PC-9 (cell line): ENCODE measurements around the gene CPN2. TPM values are rescaled to one million over a fixed set of nuclear protein-coding genes. Genes with fewer than 3 reads are reported as not detected.
A peak's percentile ranks its signal among the peaks of the same experiment; 100 is the strongest.

Experiments used
- BruUV-seq: library from RNA; stranded (reverse); fragments of 400-500 nt; replicated peaks from 2 replicates; lab custom pipeline; 2021; lab: Mats Ljungman, UMichigan
- CTCF ChIA-PET: fragments of 300-600 bp; sonication (Branson Sonifier 250); formaldehyde crosslinking; loops from one replicate; lab custom pipeline; 2022; ENCODE audit warnings: antibody characterized with exemption; lab: Charles Lee
- POLR2A ChIA-PET: fragments of 300-600 bp; sonication (Branson Sonifier 250); formaldehyde crosslinking; loops from one replicate; lab custom pipeline; 2022; ENCODE audit warnings: antibody characterized with exemption; ENCODE audit not compliant: unreplicated experiment; lab: Charles Lee
- DNase-seq, 2 experiments: peaks; one replicate each; pipeline versions ENCODE4 v3.0.0 to v3.0.0-alpha.2; 2015 to 2022; ENCODE audit warnings: mixed read lengths in 1 of 2
- H2AFZ ChIP-seq: fragments of 200-600 bp; sonication (generic); 2 replicates; pipeline ENCODE4 v1.8.1; 2017; ENCODE audit warnings: antibody characterized with exemption
- H3F3A ChIP-seq: fragments of 200-600 bp; sonication (generic); 2 replicates; pipeline ENCODE4 v1.8.1; 2017; ENCODE audit warnings: antibody characterized with exemption, mild to moderate bottlenecking, low read depth; ENCODE audit not compliant: insufficient read depth
- H3K27ac ChIP-seq: fragments of 200-600 bp; sonication (generic); 2 replicates; pipeline ENCODE4 v1.6.1; 2016; ENCODE audit warnings: mixed run types
- H3K27me3 ChIP-seq: fragments of 200-600 bp; sonication (generic); 2 replicates; pipeline ENCODE4 v1.6.1; 2016; ENCODE audit warnings: low read depth, mixed run types; ENCODE audit not compliant: insufficient read depth
- H3K36me3 ChIP-seq: fragments of 200-600 bp; sonication (generic); 2 replicates; pipeline ENCODE4 v1.6.1; 2016; ENCODE audit warnings: low read depth, mixed run types
- H3K4me1 ChIP-seq: fragments of 200-600 bp; sonication (generic); replicated peaks from 2 replicates; pipeline ENCODE4 v1.6.1; 2016; ENCODE audit warnings: mixed run types; ENCODE audit not compliant: insufficient read depth
- H3K4me2 ChIP-seq: fragments of 200-600 bp; sonication (generic); 2 replicates; pipeline ENCODE4 v1.6.1; 2017; ENCODE audit warnings: mixed run types
- H3K4me3 ChIP-seq: fragments of 200-600 bp; sonication (generic); 2 replicates; pipeline ENCODE4 v1.6.1; 2016; ENCODE audit warnings: mixed run types
- H3K79me2 ChIP-seq: fragments of 200-600 bp; sonication (generic); 2 replicates; pipeline ENCODE4 v1.6.1; 2017; ENCODE audit warnings: low read depth, mixed run types
- H3K9me2 ChIP-seq: fragments of 200-600 bp; sonication (generic); 2 replicates; pipeline ENCODE4 v1.8.1; 2017; ENCODE audit warnings: mild to moderate bottlenecking; ENCODE audit not compliant: insufficient read depth
- H3K9me3 ChIP-seq: fragments of 200-600 bp; sonication (generic); 2 replicates; pipeline ENCODE4 v1.8.1; 2016; ENCODE audit warnings: low read depth; ENCODE audit not compliant: insufficient read depth
- H4K20me1 ChIP-seq: fragments of 200-600 bp; sonication (generic); 2 replicates; pipeline ENCODE4 v1.8.1; 2017; ENCODE audit not compliant: insufficient read depth
- EZH2 ChIP-seq: fragments of 200-600 bp; sonication (generic); IDR thresholded peaks from 2 replicates; pipeline ENCODE4 v1.8.0; 2017; ENCODE audit warnings: antibody characterized with exemption, low read depth
- intact Hi-C: fragments of 100-400 bp; cut with micrococcal nuclease; formaldehyde crosslinking; loops from one replicate; pipeline ENCODE4 v1.10.0; 2022; ENCODE audit not compliant: unreplicated experiment
- total RNA-seq: library from RNA; stranded (reverse); gene quantifications from 2 replicates; pipeline ENCODE4 v1.2.3, GENCODE V29; 2021
- TF ChIP-seq, protein P1 (sequence below): fragments of 200-600 bp; sonication (generic); conservative IDR thresholded peaks from 2 replicates; pipeline ENCODE4 v1.6.1; 2017; ENCODE audit warnings: mixed run types, antibody characterized with exemption, mild to moderate bottlenecking, moderate library complexity

Gene CPN2
- total RNA-seq, 1 experiment from 2014 or later: not detected

DNA sequence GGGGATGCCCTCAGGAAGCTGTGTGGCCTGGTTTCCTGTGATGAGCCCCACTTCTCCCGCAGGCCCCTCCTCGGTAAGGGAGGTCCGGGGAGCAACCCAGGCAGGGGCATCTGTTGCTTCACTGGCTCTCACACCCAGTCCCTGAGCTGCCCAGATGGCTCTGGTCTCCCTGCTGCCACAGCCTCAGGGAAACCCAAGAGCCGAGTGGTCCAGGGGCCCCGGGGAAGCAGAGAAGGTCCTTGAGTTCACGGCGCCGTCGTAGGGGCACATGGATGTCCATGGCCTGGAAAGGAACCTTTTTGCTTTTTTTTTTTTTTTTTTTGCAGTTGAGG is 31.7 kb upstream of the CPN2 start:
- TF ChIP-seq, protein P1, sequence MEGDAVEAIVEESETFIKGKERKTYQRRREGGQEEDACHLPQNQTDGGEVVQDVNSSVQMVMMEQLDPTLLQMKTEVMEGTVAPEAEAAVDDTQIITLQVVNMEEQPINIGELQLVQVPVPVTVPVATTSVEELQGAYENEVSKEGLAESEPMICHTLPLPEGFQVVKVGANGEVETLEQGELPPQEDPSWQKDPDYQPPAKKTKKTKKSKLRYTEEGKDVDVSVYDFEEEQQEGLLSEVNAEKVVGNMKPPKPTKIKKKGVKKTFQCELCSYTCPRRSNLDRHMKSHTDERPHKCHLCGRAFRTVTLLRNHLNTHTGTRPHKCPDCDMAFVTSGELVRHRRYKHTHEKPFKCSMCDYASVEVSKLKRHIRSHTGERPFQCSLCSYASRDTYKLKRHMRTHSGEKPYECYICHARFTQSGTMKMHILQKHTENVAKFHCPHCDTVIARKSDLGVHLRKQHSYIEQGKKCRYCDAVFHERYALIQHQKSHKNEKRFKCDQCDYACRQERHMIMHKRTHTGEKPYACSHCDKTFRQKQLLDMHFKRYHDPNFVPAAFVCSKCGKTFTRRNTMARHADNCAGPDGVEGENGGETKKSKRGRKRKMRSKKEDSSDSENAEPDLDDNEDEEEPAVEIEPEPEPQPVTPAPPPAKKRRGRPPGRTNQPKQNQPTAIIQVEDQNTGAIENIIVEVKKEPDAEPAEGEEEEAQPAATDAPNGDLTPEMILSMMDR: no peak
- no peak for TF ChIP-seq EZH2
- Histone ChIP-seq H3K27ac (no peak overlapping the region), H3F3A (no peaks in the 10 kb centered on the region), H3K9me3 (no peaks in the 10 kb centered on the region), H3K36me3 (no peaks in the 10 kb centered on the region), H3K4me2 (no peak overlapping the region), H4K20me1 (no peaks in the 10 kb centered on the region), H3K4me3 (no peak overlapping the region), H3K4me1 (no peaks in the 10 kb centered on the region), H3K9me2 (no peaks in the 10 kb centered on the region), H2AFZ (no peak overlapping the region), H3K27me3 (peaks cover 20% of the 10 kb centered on the region; the same call in 1 of the 2 replicates), H3K79me2 (no peaks in the 10 kb centered on the region)
- DNase-seq: no peak
- ChIA-PET CTCF (interaction anchor here (0.7 kb wide), 1 partner anchor 21 kb away, joined by 3 read pairs; no protein-coding TSS in a partner anchor), POLR2A (no interaction called here)
- BruUV-seq: no TSS peak
- intact Hi-C loops: no loop called here

DNA sequence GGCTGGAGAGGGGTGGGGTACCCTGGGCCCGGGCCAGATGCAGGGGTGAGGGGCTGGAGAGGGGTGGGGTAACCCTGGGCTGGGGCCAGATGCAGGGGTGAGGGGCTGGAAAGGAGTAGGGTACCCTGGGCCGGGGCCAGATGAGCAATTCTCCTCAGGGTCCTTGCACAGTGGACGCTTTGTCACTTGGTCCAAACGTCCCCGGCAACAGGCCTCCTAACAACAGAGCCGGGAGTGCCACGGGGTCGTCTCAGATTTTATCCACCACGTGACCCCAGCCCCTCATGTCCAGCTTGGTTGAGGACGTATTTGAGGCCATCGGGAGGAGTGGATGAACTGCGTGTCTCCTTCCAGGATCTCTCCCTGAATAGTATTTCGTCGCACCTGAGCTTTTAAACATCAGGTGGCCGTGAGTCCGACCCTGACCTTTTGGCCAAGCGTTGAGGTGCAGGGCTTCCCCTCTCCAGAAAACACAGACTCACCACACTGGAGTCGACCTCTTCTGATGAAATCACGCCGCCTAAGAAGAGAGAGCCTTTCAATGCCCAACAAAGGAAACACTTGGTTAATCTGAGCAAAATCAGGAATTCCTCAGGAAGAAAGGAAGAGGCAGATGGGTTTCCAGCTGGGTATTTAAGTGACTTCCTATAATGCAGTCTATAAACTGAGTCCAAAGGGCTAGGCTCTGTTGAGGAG is 31.2 kb upstream of the CPN2 start:
- no peak for DNase-seq
- no peaks in the 10 kb centered on the region for H3F3A ChIP-seq
- H3K27ac ChIP-seq: no peak overlapping the region
- H3K79me2 ChIP-seq: no peaks in the 10 kb centered on the region
- H3K9me3 ChIP-seq: no peaks in the 10 kb centered on the region
- no peak overlapping the region for H3K4me3 ChIP-seq
- intact Hi-C loops: no loop called here
- no peaks in the 10 kb centered on the region for H3K36me3 ChIP-seq
- CTCF ChIA-PET: no interaction called here
- TF ChIP-seq, protein P1: no peak
- TF ChIP-seq EZH2: no peak
- H4K20me1 ChIP-seq: no peaks in the 10 kb centered on the region
- BruUV-seq: no TSS peak
- H3K4me1 ChIP-seq: no peaks in the 10 kb centered on the region
- no peak overlapping the region for H2AFZ ChIP-seq
- H3K9me2 ChIP-seq: no peaks in the 10 kb centered on the region
- POLR2A ChIA-PET: no interaction called here
- H3K4me2 ChIP-seq: no peak overlapping the region
- H3K27me3 ChIP-seq: peaks cover 20% of the 10 kb centered on the region; the same call in 1 of the 2 replicates

DNA sequence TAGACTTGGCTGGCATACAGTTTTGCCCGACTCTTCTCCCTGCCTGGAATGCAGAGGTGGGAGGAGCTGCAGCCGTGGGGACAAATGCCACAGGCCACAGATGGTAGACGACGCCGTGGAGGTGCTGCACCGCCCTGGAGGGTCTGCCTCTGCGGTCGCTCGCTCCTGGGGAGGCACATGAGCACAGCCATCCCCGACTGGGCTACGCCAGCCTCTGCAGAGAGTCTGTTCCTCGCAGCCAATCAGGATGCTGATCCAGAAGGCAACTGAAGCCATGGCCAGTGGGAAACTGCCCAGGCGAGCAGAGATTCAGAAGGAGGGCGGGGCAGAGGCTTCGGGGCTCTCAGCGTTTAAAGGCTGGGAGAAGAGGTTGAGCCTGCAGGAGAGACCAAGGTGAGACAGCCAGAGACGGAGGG is 30.3 kb upstream of the CPN2 start:
- no peaks in the 10 kb centered on the region for H3K36me3 ChIP-seq
- no peak overlapping the region for H2AFZ ChIP-seq
- TF ChIP-seq EZH2: no peak
- TF ChIP-seq, protein P1: no peak
- H3K4me3 ChIP-seq: no peak overlapping the region
- H3K79me2 ChIP-seq: no peaks in the 10 kb centered on the region
- no peak overlapping the region; the same call in 1 of the 2 replicates for H3K4me2 ChIP-seq
- no peaks in the 10 kb centered on the region for H3K9me2 ChIP-seq
- ChIA-PET POLR2A (no interaction called here), CTCF (interaction anchor here (0.6 kb wide), 1 partner anchor 240 kb away, joined by 4 read pairs; no protein-coding TSS in a partner anchor)
- peaks cover 22% of the 10 kb centered on the region; the same call in 1 of the 2 replicates for H3K27me3 ChIP-seq
- no peaks in the 10 kb centered on the region for H4K20me1 ChIP-seq
- H3K4me1 ChIP-seq: no peaks in the 10 kb centered on the region
- peak in 1 of 2 experiments; percentile 66 for DNase-seq
- no peak overlapping the region for H3K27ac ChIP-seq
- H3K9me3 ChIP-seq: no peaks in the 10 kb centered on the region
- BruUV-seq: no TSS peak
- no peaks in the 10 kb centered on the region for H3F3A ChIP-seq
- intact Hi-C loops: no loop called here
